ENCODE results near the gene OSTF1. TPM values are rescaled to one million over a fixed set of nuclear protein-coding genes. Genes with fewer than 3 reads are reported as not detected.

The OSTF1 gene
- total and polyA plus RNA-seq, 10 of the 15 experiments (the other 5 are each of a cell fraction or from before 2014, with no cell fraction given), result 36.2 to 82.4 (median 46.9) TPM

DNA sequence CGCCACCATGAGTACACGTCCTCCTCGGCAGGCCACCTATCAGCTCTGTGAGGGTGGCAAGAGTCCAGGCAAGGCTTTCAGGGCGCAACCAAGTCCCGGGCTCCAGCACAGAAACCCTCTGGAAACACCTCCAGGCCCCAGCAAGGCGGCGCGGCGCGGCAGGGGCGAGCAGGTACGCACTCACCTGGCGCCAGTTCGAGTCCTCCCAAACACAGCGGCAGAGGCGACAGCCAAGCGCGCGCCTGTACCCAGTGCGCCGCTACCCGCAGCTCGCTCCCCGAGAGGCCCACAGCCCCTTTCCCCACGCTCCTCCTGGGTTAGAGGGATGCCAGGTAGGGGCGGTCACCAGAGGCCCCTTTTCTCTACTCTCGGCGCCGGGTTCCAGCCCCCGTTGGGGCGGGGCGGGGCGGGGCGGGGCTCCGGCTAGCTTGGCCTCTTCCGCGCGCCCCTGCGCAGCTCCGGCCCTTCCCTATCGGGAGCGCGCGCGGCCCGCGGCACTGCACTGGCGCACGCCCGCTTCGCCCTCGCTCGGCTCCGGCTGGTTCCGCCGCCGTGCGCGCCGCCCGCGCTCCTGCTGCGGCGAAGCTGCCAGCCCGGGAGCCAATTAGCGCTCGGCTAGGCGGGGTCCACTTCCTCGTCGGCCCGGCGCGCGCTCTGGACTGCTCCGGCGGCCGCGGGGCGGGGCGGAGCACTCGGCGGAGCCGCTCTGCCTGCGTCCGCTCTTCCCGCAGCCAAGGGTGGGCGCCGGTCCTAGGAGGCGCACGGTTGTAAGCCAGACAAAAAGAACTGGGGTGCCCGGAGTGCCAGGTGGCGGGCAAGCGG lies at the start of gene OSTF1, which contains the start of gene NMRK1 (continued):
- no peak for TF ChIP-seq TCF7 (IDR thresholded peaks at IDR 0.05; ENCODE audit: borderline replicate concordance)
- no peak for TF ChIP-seq NBN (IDR thresholded peaks at IDR 0.05)
- TF ChIP-seq MXI1 (IDR thresholded peaks at IDR 0.05; ENCODE audit: low read depth, low read length), result no peak; the same call in 1 of the 2 replicates
- TF ChIP-seq, protein P1, sequence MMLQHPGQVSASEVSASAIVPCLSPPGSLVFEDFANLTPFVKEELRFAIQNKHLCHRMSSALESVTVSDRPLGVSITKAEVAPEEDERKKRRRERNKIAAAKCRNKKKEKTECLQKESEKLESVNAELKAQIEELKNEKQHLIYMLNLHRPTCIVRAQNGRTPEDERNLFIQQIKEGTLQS (IDR thresholded peaks at IDR 0.05; ENCODE audit: borderline replicate concordance, extremely low read depth, low read depth, low read length), result no peak
- TF ChIP-seq, protein P2, sequence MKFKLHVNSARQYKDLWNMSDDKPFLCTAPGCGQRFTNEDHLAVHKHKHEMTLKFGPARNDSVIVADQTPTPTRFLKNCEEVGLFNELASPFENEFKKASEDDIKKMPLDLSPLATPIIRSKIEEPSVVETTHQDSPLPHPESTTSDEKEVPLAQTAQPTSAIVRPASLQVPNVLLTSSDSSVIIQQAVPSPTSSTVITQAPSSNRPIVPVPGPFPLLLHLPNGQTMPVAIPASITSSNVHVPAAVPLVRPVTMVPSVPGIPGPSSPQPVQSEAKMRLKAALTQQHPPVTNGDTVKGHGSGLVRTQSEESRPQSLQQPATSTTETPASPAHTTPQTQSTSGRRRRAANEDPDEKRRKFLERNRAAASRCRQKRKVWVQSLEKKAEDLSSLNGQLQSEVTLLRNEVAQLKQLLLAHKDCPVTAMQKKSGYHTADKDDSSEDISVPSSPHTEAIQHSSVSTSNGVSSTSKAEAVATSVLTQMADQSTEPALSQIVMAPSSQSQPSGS (IDR thresholded peaks at IDR 0.05; ENCODE audit: low read length), result no peak
- no peak for TF ChIP-seq ZNF274 (IDR thresholded peaks at IDR 0.05; ENCODE audit: insufficient read depth, insufficient read length)
- no peak for TF ChIP-seq MYB (IDR thresholded peaks at IDR 0.05; ENCODE audit: borderline replicate concordance, low read depth, low read length)
- peak; percentile 28 for TF ChIP-seq SIN3A (IDR thresholded peaks at IDR 0.05; ENCODE audit: low read depth, low read length)
- peak; percentile 29; the same call in 1 of the 2 replicates for TF ChIP-seq IRF3 (IDR thresholded peaks at IDR 0.05)
- TF ChIP-seq ZNF217 (IDR thresholded peaks at IDR 0.05), result peak; percentile 85; the same call in 1 of the 2 replicates
- TF ChIP-seq TBL1XR1 (IDR thresholded peaks at IDR 0.05; ENCODE audit: low read depth, low read length), result no peak
- TF ChIP-seq IKZF1 (conservative IDR thresholded peaks at IDR 0.05), result peak; percentile 55; the same call in 1 of the 2 replicates
- TF ChIP-seq RELA (IDR thresholded peaks at IDR 0.05; ENCODE audit: borderline replicate concordance, partially characterized antibody), result no peak
- TF ChIP-seq, protein P3, sequence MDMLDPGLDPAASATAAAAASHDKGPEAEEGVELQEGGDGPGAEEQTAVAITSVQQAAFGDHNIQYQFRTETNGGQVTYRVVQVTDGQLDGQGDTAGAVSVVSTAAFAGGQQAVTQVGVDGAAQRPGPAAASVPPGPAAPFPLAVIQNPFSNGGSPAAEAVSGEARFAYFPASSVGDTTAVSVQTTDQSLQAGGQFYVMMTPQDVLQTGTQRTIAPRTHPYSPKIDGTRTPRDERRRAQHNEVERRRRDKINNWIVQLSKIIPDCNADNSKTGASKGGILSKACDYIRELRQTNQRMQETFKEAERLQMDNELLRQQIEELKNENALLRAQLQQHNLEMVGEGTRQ (IDR thresholded peaks at IDR 0.05; ENCODE audit: borderline replicate concordance, low read depth, low read length), result no peak
- TF ChIP-seq ZBTB33 (IDR thresholded peaks at IDR 0.05), result no peak
- no peak for TF ChIP-seq SREBF1 (IDR thresholded peaks at IDR 0.05; ENCODE audit: low read length)
- TF ChIP-seq, protein P4, sequence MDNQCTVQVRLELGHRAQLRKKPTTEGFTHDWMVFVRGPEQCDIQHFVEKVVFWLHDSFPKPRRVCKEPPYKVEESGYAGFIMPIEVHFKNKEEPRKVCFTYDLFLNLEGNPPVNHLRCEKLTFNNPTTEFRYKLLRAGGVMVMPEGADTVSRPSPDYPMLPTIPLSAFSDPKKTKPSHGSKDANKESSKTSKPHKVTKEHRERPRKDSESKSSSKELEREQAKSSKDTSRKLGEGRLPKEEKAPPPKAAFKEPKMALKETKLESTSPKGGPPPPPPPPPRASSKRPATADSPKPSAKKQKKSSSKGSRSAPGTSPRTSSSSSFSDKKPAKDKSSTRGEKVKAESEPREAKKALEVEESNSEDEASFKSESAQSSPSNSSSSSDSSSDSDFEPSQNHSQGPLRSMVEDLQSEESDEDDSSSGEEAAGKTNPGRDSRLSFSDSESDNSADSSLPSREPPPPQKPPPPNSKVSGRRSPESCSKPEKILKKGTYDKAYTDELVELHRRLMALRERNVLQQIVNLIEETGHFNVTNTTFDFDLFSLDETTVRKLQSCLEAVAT (IDR thresholded peaks at IDR 0.05), result 0 out of 2 replicates have a peak, but pooled peaks have one; percentile 17
- no peak for TF ChIP-seq WRNIP1 (IDR thresholded peaks at IDR 0.05; ENCODE audit: borderline replicate concordance, low read depth, low read length)
- TF ChIP-seq, protein P5, sequence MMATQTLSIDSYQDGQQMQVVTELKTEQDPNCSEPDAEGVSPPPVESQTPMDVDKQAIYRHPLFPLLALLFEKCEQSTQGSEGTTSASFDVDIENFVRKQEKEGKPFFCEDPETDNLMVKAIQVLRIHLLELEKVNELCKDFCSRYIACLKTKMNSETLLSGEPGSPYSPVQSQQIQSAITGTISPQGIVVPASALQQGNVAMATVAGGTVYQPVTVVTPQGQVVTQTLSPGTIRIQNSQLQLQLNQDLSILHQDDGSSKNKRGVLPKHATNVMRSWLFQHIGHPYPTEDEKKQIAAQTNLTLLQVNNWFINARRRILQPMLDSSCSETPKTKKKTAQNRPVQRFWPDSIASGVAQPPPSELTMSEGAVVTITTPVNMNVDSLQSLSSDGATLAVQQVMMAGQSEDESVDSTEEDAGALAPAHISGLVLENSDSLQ (IDR thresholded peaks at IDR 0.05), result no peak
- peak; percentile 28 for TF ChIP-seq SP1 (IDR thresholded peaks at IDR 0.05; ENCODE audit: low read depth, low read length)
- no peak for TF ChIP-seq KLF5 (IDR thresholded peaks at IDR 0.05; ENCODE audit: partially characterized antibody)

Measured in GM12878 (cell line).